Chondrocyte (in vitro differentiated cells): Measurements from ENCODE around the gene CLEC10A. TPM values are rescaled to one million over a fixed set of nuclear protein-coding genes. Genes with fewer than 3 reads are reported as not detected.

Source experiments
- DNase-seq: peaks from one replicate; pipeline ENCODE4 v3.0.0; 2021; ENCODE audit warnings: mixed read lengths, low spot score
- H3K27ac Mint-ChIP-seq: one replicate; pipeline ENCODE4 v1.8.0; 2021; ENCODE audit warnings: mild to moderate bottlenecking, moderate library complexity, mixed read lengths; ENCODE audit not compliant: unreplicated experiment
- H3K27me3 Mint-ChIP-seq: 2 replicates; pipeline ENCODE4 v1.8.0; 2021; ENCODE audit warnings: low read depth, mixed read lengths
- H3K36me3 Mint-ChIP-seq: 2 replicates; pipeline ENCODE4 v1.8.0; 2021; ENCODE audit warnings: low read depth, mixed read lengths
- H3K4me1 Mint-ChIP-seq: 2 replicates; pipeline ENCODE4 v1.8.0; 2021; ENCODE audit warnings: low read depth, mild to moderate bottlenecking, mixed read lengths
- H3K4me3 Mint-ChIP-seq: one replicate; pipeline ENCODE4 v1.8.0; 2021; ENCODE audit warnings: mild to moderate bottlenecking, moderate library complexity, mixed read lengths; ENCODE audit not compliant: unreplicated experiment
- H3K9me3 Mint-ChIP-seq: 2 replicates; pipeline ENCODE4 v1.8.0; 2021; ENCODE audit warnings: low read depth, mixed read lengths
- CTCF ChIP-seq: fragments of 200-600 bp; sonication (generic); IDR thresholded peaks from 2 replicates; pipeline ENCODE4 v1.5.0; 2021; ENCODE audit warnings: antibody characterized with exemption, mild to moderate bottlenecking, moderate library complexity
- total RNA-seq: library from RNA; stranded (reverse); gene quantifications from 3 replicates; pipeline ENCODE4 v1.2.1, GENCODE V29; 2021

The CLEC10A gene
- total RNA-seq, 1 donor from 2014 or later, result not detected

- H3K27ac Mint-ChIP-seq, result no peak overlapping the region
Measured at GRCh38 chr17:7084088-7084487, 4.0 kb upstream of the CLEC10A start.

GRCh38 chr17:7083592-7083991, 3.5 kb upstream of the CLEC10A start:
- Mint-ChIP-seq H3K27ac (no peak overlapping the region), H3K9me3 (no peaks in the 10 kb centered on the region), H3K36me3 (no peaks in the 10 kb centered on the region), H3K27me3 (peaks cover 14% of the 10 kb centered on the region), H3K4me3 (no peak overlapping the region), H3K4me1 (peaks cover 2% of the 10 kb centered on the region)
- no peak for DNase-seq
- TF ChIP-seq CTCF, result no peak

More at GRCh38 chr17:7084088-7084487, 4.0 kb upstream of the CLEC10A start:
- no peak for DNase-seq
- peaks cover 2% of the 10 kb centered on the region for H3K4me1 Mint-ChIP-seq
- no peaks in the 10 kb centered on the region for H3K9me3 Mint-ChIP-seq
- H3K36me3 Mint-ChIP-seq, result no peaks in the 10 kb centered on the region
- H3K4me3 Mint-ChIP-seq, result no peak overlapping the region
- no peak for TF ChIP-seq CTCF
- H3K27me3 Mint-ChIP-seq, result peaks cover 14% of the 10 kb centered on the region

GRCh38 chr17:7081341-7082062, 1.5 kb upstream of the CLEC10A start:
- no peak overlapping the region for H3K4me3 Mint-ChIP-seq
- H3K9me3 Mint-ChIP-seq, result no peaks in the 10 kb centered on the region
- peaks cover 2% of the 10 kb centered on the region for H3K4me1 Mint-ChIP-seq
- TF ChIP-seq CTCF, result no peak
- no peaks in the 10 kb centered on the region for H3K36me3 Mint-ChIP-seq
- peak; percentile 33 for DNase-seq
- H3K27me3 Mint-ChIP-seq, result peaks cover 16% of the 10 kb centered on the region
- H3K27ac Mint-ChIP-seq, result no peak overlapping the region

- Mint-ChIP-seq H3K9me3 (no peaks in the 10 kb centered on the region), H3K27ac (no peak overlapping the region), H3K27me3 (peaks cover 14% of the 10 kb centered on the region), H3K4me1 (peaks cover 2% of the 10 kb centered on the region), H3K4me3 (no peak overlapping the region), H3K36me3 (no peaks in the 10 kb centered on the region)
- TF ChIP-seq CTCF, result no peak
- peak; percentile 14 for DNase-seq
Measured at GRCh38 chr17:7080456-7081041, 498 bp upstream of the CLEC10A start.

GRCh38 chr17:7078711-7079110, 1.3 kb downstream of the CLEC10A start:
- no peaks in the 10 kb centered on the region for H3K36me3 Mint-ChIP-seq
- no peaks in the 10 kb centered on the region for H3K9me3 Mint-ChIP-seq
- H3K27me3 Mint-ChIP-seq, result peaks cover 14% of the 10 kb centered on the region
- peaks cover under 1% of the 10 kb centered on the region for H3K4me1 Mint-ChIP-seq
- H3K27ac Mint-ChIP-seq, result no peak overlapping the region
- no peak overlapping the region for H3K4me3 Mint-ChIP-seq
- TF ChIP-seq CTCF, result no peak
- peak; percentile 54 for DNase-seq
